CD14-positive monocyte (primary cell): ENCODE measurements around the gene ANKRD45. TPM values are rescaled to one million over a fixed set of nuclear protein-coding genes. Genes with fewer than 3 reads are reported as not detected.
"Not testable (repeated sequence)": the region's sequence is repeated elsewhere in the genome, so short reads cannot be mapped to it uniquely, and the experiment has no call there.

Source experiments
- DNase-seq, 3 donors: peaks; one replicate each; pipeline ENCODE4 v3.0.0-alpha.2; 2011 to 2022
- H2AFZ ChIP-seq: 2 replicates; pipeline ENCODE4 v1.6.0; 2012; ENCODE audit warnings: mild to moderate bottlenecking, low read depth, low read length, inconsistent platforms; ENCODE audit not compliant: insufficient read depth, poor library complexity, severe bottlenecking
- H3K27ac ChIP-seq, 2 donors: 1 replicate in 1 of 2; 2 replicates in 1 of 2; pipeline ENCODE4 v1.5.1; 2012 to 2013; ENCODE audit warnings: low read length in 2 of 2, control low read depth in 1 of 2, inconsistent platforms in 1 of 2, low read depth in 1 of 2, mild to moderate bottlenecking in 1 of 2
- H3K27me3 ChIP-seq, 2 donors: one replicate each; pipeline versions ENCODE4 v1.6.0 to v1.6.1; 2011 to 2013; ENCODE audit warnings: low read length in 2 of 2; ENCODE audit not compliant: control insufficient read depth in 2 of 2, insufficient read depth in 2 of 2
- H3K36me3 ChIP-seq, 2 donors: replicated peaks in 1 of 2; 1 replicate in 1 of 2; 2 replicates in 1 of 2; pipeline versions ENCODE4 v1.5.1 to v1.6.1; 2012 to 2013; ENCODE audit warnings: low read length in 2 of 2, control low read depth in 1 of 2, inconsistent platforms in 1 of 2, mild to moderate bottlenecking in 1 of 2; ENCODE audit not compliant: insufficient read depth in 2 of 2, control insufficient read depth in 1 of 2
- H3K4me1 ChIP-seq, 2 donors: 1 replicate in 1 of 2; 2 replicates in 1 of 2; pipeline versions ENCODE4 v1.5.1 to v1.6.1; 2012 to 2013; ENCODE audit warnings: low read length in 2 of 2, control low read depth in 1 of 2, inconsistent platforms in 1 of 2, mild to moderate bottlenecking in 1 of 2, moderate library complexity in 1 of 2; ENCODE audit not compliant: insufficient read depth in 2 of 2, control insufficient read depth in 1 of 2
- H3K4me2 ChIP-seq: replicated peaks from 2 replicates; pipeline ENCODE3; 2012; ENCODE audit warnings: low read length, moderate library complexity, mild to moderate bottlenecking; ENCODE audit not compliant: poor library complexity, severe bottlenecking; ENCODE audit errors: extremely low read depth
- H3K4me3 ChIP-seq, 3 experiments: fragments of 200-600 bp in 1 of 3; sonication (generic) in 1 of 3; replicated peaks in 1 of 3; 1 replicate in 2 of 3; 2 replicates in 1 of 3; pipeline ENCODE4 v1.5.1; 2011 to 2013; ENCODE audit warnings: low read length in 3 of 3, mild to moderate bottlenecking in 3 of 3, control low read depth in 2 of 3, low read depth in 2 of 3, inconsistent platforms in 1 of 3, moderate library complexity in 1 of 3
- H3K79me2 ChIP-seq: 2 replicates; pipeline ENCODE4 v1.6.0; 2012; ENCODE audit warnings: mild to moderate bottlenecking, control low read depth, inconsistent platforms, low read length, moderate library complexity; ENCODE audit not compliant: insufficient read depth
- H3K9ac ChIP-seq: 2 replicates; pipeline ENCODE4 v1.6.0; 2017; ENCODE audit warnings: low read length, mild to moderate bottlenecking; ENCODE audit not compliant: insufficient read depth, poor library complexity, severe bottlenecking
- H3K9me3 ChIP-seq, 2 donors: replicated peaks in 1 of 2; 1 replicate in 1 of 2; 2 replicates in 1 of 2; pipeline versions ENCODE4 v1.5.1 to v1.6.1; 2012 to 2013; ENCODE audit warnings: low read length in 2 of 2, control low read depth in 1 of 2; ENCODE audit not compliant: control insufficient read depth in 1 of 2, insufficient read depth in 1 of 2
- H4K20me1 ChIP-seq: 2 replicates; pipeline ENCODE4 v1.6.0; 2012; ENCODE audit warnings: mild to moderate bottlenecking, low read length, control low read depth, moderate library complexity; ENCODE audit not compliant: insufficient read depth
- H3K27ac Mint-ChIP-seq, 7 donors: one replicate each; pipeline ENCODE4 v1.8.0; 2020; ENCODE audit warnings: mild to moderate bottlenecking in 7 of 7, mixed read lengths in 7 of 7, moderate library complexity in 6 of 7, inconsistent platforms in 2 of 7
- H3K27me3 Mint-ChIP-seq, 3 donors: one replicate each; pipeline ENCODE4 v1.8.0; 2021 to 2022; ENCODE audit warnings: low read depth in 3 of 3, mild to moderate bottlenecking in 3 of 3, mixed read lengths in 3 of 3, moderate library complexity in 3 of 3, inconsistent platforms in 1 of 3
- H3K36me3 Mint-ChIP-seq, 2 donors: one replicate each; pipeline ENCODE4 v1.8.0; 2020; ENCODE audit warnings: mixed read lengths in 2 of 2, inconsistent platforms in 1 of 2, mild to moderate bottlenecking in 1 of 2
- H3K4me1 Mint-ChIP-seq: one replicate; pipeline ENCODE4 v1.8.0; 2020; ENCODE audit warnings: mild to moderate bottlenecking, mixed read lengths
- H3K4me3 Mint-ChIP-seq, 2 donors: one replicate each; pipeline ENCODE4 v1.8.0; 2020; ENCODE audit warnings: mild to moderate bottlenecking in 2 of 2, mixed read lengths in 2 of 2, moderate library complexity in 1 of 2
- H3K9me3 Mint-ChIP-seq, 7 donors: one replicate each; pipeline ENCODE4 v1.8.0; 2020 to 2022; ENCODE audit warnings: mixed read lengths in 7 of 7, mild to moderate bottlenecking in 6 of 7, moderate library complexity in 6 of 7, inconsistent platforms in 2 of 7
- CTCF ChIP-seq: fragments of 200-600 bp; IDR thresholded peaks from one replicate; pipeline ENCODE4 v1.8.0; 2022; ENCODE audit warnings: antibody characterized with exemption, mild to moderate bottlenecking
- WGBS: methylation state at CpG from one replicate; pipeline ENCODE4 v1.1.5; 2013; ENCODE audit warnings: missing lambda C conversion rate; ENCODE audit not compliant: insufficient coverage; 5-methylcytosine and 5-hydroxymethylcytosine counted together
- intact Hi-C, 2 donors: fragments of 100-400 bp; cut with micrococcal nuclease; formaldehyde crosslinking; loops; one replicate each; pipeline versions ENCODE4 v1.15.0 to v1.15.1; 2023
- polyA plus RNA-seq, 3 donors: library from polyadenylated mRNA; depleted of rRNA in 1 of 3; unstranded in 2 of 3; stranded (reverse) in 1 of 3; fragments of 300-500 nt in 2 of 3; fragments of >200 nt in 1 of 3; fragmentation: Illumina TruSeq in 2 of 3; gene quantifications; 1 replicate in 2 of 3; 2 replicates in 1 of 3; pipeline ENCODE4 v1.2.3, GENCODE V29; 2012 to 2021

ANKRD45 gene
- polyA plus RNA-seq, 3 donors = not detected

GRCh38 chr1:173646656-173647055 lies 23.0 kb downstream of the ANKRD45 start:
- no peak overlapping the region for H2AFZ ChIP-seq

GRCh38 chr1:173642450-173643139 lies 27.1 kb downstream of the ANKRD45 start:
- H3K4me3 Mint-ChIP-seq, H3K4me2 ChIP-seq, H3K27me3 Mint-ChIP-seq, H3K36me3 ChIP-seq, H4K20me1 ChIP-seq, H2AFZ ChIP-seq, H3K27me3 ChIP-seq, H3K4me3 ChIP-seq, H3K9ac ChIP-seq, intact Hi-C loops, H3K27ac Mint-ChIP-seq, DNase-seq, H3K9me3 ChIP-seq, H3K4me1 ChIP-seq, H3K27ac ChIP-seq, H3K36me3 Mint-ChIP-seq, H3K79me2 ChIP-seq, H3K4me1 Mint-ChIP-seq: not testable (repeated sequence)
- H3K9me3 Mint-ChIP-seq = peaks cover 0 to 16% (median 5%) of the 10 kb centered on the region in 7 donors
- no CpG with 5 or more reads among the region's 4 CpGs for WGBS

More at GRCh38 chr1:173646656-173647055, 23.0 kb downstream of the ANKRD45 start:
- no peak for TF ChIP-seq CTCF
- H3K27me3 ChIP-seq = no peaks in the 10 kb centered on the region
- no peak overlapping the region for H3K27ac Mint-ChIP-seq
- no peaks in the 10 kb centered on the region for H3K4me1 ChIP-seq
- H3K4me2 ChIP-seq = no peak overlapping the region
- 100% methylated on average over 2 of the region's 3 CpGs for WGBS
- H3K36me3 Mint-ChIP-seq = no peaks in the 10 kb centered on the region
- no peaks in the 10 kb centered on the region for H3K36me3 ChIP-seq
- peaks cover 0 to 8% (median 2%) of the 10 kb centered on the region in 7 donors for H3K9me3 Mint-ChIP-seq
- no peak for DNase-seq
- intact Hi-C loops = no loop called here
- H3K4me3 Mint-ChIP-seq = no peak overlapping the region
- H3K79me2 ChIP-seq = no peaks in the 10 kb centered on the region
- no peaks in the 10 kb centered on the region for H4K20me1 ChIP-seq
- peaks cover 1 to 3% (median 1%) of the 10 kb centered on the region in 3 donors for H3K27me3 Mint-ChIP-seq
- no peak overlapping the region for H3K4me3 ChIP-seq
- H3K9ac ChIP-seq = no peak overlapping the region
- H3K4me1 Mint-ChIP-seq = no peaks in the 10 kb centered on the region
- H3K9me3 ChIP-seq = no peaks in the 10 kb centered on the region
- H3K27ac ChIP-seq = no peak overlapping the region
